ENCODE measurements around the gene EPHA1.
"Not testable (repeated sequence)": the region's sequence is repeated elsewhere in the genome, so short reads cannot be mapped to it uniquely, and the experiment has no call there.

The EPHA1 gene

DNA sequence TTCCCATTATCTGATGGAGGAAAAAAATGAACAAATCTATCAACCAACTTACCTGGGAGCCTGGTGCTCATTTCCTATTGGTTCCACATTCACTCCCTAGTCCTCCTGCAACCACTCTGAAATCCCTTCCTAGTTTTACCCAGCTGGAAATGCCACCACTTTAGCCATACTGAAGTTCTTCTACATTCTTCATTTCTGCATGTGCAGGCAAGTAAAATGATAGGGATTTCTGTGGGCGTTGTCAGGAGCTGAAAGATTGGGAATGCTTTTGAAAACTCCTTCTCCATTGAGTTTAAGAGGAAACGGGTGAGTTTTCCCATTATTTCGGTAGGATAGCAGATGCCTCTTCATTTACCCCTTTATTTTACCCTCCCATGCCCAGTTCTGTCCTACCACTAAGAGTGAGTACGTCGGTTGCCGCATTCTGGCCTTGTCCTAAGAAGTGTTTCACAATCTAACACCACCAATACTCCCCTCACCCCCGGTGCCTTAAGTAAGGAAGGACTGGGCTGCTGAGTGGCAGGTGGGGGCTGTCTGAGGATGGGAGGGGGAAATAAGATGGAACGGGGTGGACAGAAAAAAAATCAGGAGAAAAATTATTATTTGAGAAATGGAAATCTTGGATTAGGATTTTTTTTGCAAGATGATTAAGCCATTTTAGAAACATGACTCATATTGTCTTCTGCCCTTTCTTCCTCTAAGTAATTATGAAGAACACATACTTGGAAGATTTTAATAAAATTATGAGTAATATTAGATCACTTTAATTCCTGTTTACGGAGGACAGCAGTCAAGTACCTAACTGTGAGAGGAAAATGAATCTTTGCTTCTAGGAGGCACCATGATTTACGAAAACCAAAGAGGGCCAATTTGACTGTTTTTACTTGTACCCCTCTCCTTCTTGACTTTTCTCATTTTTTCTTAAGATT, 21.4 kb upstream of the EPHA1 start:
- DNase-seq (ENCODE audit: low read depth), result no peak

DNA sequence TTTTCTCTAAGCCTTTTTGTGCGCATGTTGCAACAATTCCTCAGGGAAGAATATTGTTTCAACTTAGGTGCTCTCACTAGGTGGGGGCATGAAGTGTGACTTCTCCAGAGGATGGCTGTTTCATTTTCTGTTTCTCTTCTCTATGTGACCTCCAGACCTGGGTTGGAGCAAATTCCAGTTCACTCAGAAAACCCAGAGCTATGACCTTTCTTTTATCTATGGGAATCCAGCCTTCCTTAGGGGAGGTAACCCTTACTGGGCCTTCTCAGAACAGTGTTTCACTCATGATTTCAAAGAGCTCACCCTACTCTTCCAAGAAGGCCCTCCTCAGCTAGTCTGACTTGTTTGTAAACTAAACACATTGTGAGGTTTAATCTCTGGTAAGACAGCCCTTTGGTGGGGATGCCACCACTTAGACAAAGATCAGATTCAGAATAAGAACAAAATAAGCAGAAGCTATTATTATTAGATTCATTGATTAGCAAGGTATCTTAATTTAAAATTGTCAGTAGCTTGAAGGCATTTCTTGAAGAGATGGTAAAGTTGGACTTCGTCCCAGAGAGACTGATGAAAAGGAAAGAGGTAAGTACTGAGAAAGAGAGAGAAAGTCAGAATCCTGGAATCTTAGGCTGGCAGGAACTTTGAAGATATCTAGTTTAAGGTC, 18.0 kb upstream of the EPHA1 start:
- DNase-seq (ENCODE audit: low read depth), result no peak

DNA sequence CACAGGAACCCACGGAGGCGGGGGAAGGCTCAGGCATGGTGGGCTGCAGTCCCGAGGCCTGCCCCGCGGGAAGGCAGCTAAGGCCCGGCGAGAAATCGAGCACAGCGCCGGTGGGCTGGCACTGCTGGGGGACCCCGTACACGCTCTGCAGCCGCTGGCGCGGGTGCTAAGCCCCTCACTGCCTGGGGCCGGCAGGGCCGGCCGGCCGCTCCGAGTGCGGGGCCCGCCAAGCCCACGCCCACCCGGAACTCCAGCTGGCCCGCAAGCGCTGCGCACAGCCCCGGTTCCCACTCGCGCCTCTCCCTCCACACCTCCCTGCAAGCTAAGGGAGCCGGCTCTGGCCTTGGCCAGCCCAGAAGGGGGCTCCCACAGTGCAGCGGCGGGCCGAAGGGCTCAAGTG, 15.8 kb upstream of the EPHA1 start:
- not testable (repeated sequence) for DNase-seq (ENCODE audit: low read depth)

DNA sequence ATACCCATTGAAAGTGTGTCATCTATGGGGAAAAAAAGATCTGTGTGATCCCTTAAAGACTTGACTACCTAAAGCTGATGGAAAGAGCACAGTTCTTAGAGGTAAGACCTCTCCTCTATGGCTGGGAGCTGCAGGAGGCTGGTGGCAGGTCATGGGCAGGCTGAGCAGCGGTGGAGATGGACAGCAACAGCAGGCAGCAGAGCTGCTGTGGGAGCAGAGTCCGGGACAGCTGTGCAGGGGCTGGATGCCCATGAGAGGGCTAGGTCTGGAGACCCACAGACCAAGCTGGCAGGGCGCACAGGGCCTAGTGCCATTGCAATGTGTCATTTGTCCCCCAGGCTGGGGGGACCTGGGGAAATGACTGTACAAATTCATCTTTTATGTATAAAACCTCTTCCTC, 13.4 kb upstream of the EPHA1 start:
- no peak for DNase-seq (ENCODE audit: low read depth)

DNA sequence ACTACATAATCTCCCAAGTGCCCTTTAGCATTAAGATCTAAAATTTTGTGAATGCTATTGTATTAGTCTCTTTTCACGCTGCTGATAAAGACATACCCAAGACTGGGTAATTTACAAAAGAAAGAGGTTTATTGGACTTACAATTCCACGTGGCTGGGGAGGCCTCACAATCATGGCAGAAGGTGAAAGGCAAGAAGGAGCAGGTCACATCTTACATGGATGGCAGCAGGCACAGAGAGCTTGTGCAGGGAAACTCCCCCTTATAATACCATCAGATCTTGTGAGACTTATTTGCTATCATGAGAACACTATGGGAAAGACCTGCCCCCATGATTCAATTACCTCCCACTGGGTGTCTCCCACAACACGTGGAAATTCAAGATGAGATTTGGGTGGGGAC, 12.0 kb upstream of the EPHA1 start:
- DNase-seq (ENCODE audit: low read depth), result not testable (repeated sequence)

DNA sequence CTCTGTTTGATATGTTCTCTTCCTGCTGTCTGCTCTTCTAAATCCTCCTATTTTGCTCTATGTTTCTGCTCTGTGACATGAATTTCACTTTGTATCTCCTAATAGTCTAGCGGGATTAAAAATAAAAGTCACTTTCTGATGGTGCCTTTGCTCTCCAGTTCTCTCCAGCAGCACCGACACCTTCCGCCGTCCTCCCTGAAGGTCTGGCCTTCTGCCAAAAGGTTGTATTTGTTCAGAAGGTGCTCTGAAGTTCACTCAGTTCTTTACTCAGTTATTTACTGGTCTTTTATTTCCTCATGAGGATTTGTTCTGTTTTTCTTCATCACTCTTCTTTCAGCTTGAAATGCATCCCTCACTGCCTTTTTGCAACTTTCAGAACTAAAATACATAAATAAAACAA, 11.2 kb upstream of the EPHA1 start:
- DNase-seq (ENCODE audit: low read depth), result no peak

DNA sequence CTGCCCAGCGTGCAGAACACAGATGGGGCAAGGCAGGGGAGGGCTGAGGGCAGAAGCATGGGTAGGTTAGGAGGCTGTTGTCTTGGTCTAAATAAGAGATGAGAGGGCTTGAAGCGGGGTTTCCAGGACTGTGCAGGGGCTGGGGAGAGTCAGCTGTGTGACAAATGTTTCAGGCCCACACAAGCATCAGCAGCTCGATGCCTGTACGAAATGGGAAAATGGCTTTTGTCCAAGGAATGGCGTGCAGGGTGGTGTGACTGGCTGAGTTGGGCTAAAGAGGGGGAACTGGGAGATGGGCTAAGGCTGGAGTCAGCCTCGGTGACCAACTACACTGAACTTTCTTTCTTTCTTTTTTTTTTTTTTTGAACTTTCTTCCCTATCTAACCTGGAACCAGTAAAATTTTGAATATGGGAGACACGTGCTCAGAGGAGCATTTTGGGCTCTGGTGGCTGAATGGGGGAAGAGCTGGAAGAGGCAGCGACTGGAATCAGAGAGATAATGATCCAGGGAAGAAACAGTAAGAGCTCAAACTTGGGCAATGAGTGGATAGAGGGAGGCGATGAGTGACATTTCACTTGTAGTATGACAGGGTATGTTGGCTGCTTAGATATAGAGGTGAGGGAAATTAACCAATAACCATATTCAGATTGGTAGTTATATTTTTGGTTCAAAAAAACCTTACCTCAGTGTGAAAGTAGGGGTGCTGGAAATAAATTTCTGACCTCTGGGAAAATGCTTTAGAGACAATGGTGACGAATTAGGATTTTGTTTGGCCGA, 10.2 kb upstream of the EPHA1 start:
- DNase-seq (ENCODE audit: low read depth), result no peak

DNA sequence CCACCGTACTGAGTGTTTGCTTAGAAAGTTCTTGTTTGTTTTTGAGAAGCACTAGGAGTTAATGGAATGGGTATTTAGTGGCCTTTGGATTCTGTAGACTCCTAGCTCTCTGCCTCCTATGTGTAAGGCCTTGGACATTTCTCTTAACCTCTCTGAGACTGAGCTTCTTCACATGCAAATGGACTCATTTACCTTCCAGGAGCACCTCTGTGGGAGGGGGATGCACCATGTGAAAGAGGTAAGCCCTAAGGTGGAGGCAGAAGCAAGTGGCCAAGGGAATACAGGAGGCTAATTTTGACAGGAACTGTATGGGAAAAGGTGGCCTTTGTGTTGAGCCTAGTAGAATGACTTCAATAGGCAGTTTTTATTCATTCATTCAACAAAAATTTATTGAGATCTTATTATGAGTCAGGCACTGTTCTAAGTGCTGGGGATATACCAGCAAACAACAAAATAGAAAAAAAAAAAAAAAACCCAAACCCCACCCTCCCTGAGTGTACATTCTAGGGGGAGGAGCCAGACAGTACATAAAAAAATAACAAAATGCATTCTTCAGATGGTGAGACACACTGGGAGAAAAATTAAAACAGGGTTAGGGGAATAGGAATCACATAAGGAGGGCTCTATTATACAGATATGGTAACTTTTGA, 9.2 kb upstream of the EPHA1 start:
- DNase-seq (ENCODE audit: low read depth), result no peak

DNA sequence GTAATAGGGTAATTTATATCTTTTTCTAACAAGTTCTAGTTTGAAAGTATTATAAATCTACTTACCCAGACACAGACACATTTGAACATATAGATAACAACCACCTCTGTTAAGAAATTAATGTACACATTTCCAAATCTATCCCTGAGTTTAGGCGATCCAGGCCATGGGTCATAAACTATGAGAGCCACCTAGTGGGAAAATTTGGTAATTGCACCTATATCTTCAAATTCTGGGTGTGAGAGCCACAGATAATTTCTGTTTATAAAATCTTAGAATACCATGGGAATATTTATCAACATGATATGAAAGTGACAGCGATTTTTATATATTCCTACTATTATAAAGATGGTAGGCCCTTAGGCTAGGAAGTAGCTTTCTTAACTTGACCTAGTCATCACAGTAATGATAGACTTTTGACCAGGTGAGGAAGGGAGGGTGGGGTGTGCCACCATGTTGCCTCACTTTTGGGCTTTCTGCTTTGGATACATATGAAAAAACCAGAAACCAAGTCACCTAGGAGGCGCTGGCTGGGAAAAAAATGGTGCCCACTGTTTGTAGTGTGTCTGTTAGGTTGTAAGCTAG, 8.0 kb upstream of the EPHA1 start:
- DNase-seq (ENCODE audit: low read depth), result no peak

DNA sequence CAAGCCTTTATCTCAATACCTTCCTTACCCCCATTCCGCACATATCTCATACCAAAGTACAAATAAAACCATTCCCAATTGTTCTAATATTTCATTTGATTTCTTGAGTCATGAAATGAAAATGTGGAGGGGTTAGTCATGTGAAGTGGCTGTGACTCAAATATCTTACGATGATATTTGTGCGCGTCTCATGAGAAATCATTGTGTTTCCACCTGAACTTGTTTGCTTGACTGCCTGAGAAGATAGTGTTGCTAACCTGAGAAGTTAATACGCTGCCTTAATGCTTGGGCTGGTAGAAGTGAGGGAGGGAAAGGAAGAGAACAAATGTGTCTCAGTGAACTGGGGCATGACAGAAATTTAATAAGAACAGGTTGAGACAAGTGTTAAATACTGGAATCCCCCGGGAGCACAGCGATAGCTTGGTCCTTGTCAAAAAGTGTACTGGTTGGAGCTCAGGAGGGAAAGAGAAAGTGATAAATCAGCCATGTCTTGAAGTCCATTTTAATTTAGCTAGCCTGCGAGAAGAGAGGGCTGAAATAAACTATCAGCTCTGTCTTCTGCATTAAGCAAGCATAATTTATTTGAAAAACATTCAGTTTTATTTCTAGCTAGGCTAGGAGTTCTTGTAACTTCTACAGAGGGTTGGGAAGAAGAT, 7.2 kb upstream of the EPHA1 start:
- no peak for DNase-seq (ENCODE audit: low read depth)

DNA sequence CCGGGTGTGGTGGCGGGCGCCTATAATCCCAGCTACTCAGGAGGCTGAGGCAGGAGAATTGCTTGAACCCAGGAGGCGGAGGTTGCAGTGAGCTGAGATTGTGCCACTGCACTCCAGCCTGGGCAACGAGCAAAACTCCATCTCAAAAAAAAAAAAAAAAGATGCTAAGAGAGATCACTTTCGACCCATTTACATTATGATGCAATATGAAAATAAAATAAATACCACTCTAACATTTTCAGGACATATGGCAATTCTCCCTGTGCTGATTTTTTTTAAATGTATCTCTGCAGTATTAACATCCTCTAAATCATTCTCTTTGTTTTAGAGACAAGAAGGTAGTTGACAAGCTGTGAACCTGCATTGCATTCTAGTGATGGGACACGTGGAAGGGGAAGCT, 6.6 kb upstream of the EPHA1 start:
- DNase-seq (ENCODE audit: low read depth), result not testable (repeated sequence)

DNA sequence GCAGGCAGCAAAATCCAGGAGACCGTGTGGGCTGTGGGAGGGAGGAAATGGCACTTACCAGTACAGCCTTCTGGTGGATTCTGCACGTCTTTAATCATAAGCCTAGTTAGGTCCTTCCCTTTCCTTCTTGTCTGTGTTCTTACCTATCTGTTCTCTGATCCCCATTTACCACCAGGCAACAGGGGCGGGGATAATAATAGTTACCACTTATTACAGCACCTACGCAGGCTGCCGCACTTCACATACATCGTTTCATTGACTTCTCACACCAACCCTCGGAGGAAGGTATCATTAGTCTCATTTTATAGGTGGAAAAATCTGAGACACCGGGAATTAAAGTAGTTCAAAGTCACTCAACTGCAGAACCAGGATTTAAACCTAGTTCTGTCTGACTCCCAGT, 4.5 kb upstream of the EPHA1 start:
- no peak for DNase-seq (ENCODE audit: low read depth)

DNA sequence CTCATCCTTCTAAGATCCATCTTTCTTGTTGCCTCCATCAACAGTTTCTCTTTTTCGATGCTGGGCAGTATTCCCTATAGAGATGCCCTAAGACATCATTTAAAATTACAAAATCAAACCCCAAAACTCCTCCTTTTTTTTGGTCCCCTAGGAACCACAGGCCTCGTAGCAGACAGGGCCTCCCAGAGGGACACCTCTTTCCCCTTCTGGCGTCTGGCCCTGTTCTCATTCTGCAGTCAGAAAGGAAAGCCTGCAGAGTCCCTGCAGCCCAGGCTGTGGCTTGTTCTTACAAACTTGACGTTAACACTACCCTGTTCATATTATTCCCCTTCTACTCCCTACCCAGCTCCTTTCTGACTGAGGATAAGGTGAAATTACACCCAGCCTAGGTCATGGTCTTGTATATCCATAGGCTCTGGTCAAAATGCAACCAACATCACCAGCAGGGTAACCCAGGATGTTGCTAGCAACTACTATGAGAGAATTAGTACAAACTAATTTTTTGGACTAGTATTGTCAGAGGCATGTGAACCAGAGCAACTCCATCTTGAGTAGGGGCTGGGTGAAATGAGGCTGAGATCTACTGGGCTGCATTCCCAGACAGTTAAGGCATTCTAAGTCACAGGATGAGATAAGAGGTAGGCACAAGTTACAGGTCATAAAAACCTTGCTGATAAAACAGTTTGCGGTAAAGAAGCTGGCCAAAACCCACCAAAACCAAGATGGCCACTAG, 3.5 kb upstream of the EPHA1 start:
- no peak for DNase-seq (ENCODE audit: low read depth)

DNA sequence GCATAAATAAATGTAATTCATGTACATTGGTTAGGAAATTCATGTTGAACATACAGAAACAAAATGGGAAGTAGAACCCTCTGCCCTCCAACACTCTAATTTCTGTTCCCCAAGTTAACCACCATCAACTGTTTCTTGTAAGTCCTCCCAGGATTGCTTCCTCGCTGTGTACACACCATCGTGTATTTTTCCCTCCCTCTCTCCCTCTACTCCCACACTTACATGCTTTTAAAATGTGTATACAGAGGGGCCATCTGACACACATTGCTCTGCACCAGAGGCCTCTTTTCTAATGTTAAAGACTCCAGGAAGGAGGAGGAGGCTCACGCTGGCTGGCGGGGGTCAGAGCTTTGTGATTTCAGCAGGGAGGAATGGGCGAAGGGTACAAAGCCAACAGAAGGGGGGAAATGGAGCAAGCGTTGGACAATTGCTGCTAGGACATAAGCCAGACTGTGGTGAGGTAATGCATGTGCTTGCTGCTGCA, 1.9 kb upstream of the EPHA1 start:
- no peak for DNase-seq (ENCODE audit: low read depth)

DNA sequence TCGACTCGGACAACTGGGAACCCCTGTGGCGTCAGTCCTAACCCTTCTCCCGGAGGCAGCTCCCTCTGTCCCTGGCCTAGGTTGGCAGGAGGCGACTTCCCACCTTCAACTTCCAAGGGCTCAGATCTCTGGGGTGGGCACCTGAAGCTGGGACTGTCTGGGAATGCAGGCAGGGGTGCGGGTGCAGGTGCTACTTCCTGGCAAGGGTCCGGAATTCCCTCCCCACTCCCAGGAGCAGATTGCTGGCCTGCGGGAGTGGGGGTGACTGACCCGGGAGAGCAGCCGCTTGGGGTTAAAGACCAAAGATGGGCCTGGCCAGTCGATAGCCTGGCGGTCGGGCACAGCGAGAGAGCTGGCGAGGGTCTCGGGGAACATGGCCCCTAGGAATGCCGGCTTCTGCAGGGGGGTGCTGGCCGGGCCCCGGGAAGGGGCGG, 387 bp downstream of the EPHA1 start:
- DNase-seq (ENCODE audit: low read depth), result no peak

DNA sequence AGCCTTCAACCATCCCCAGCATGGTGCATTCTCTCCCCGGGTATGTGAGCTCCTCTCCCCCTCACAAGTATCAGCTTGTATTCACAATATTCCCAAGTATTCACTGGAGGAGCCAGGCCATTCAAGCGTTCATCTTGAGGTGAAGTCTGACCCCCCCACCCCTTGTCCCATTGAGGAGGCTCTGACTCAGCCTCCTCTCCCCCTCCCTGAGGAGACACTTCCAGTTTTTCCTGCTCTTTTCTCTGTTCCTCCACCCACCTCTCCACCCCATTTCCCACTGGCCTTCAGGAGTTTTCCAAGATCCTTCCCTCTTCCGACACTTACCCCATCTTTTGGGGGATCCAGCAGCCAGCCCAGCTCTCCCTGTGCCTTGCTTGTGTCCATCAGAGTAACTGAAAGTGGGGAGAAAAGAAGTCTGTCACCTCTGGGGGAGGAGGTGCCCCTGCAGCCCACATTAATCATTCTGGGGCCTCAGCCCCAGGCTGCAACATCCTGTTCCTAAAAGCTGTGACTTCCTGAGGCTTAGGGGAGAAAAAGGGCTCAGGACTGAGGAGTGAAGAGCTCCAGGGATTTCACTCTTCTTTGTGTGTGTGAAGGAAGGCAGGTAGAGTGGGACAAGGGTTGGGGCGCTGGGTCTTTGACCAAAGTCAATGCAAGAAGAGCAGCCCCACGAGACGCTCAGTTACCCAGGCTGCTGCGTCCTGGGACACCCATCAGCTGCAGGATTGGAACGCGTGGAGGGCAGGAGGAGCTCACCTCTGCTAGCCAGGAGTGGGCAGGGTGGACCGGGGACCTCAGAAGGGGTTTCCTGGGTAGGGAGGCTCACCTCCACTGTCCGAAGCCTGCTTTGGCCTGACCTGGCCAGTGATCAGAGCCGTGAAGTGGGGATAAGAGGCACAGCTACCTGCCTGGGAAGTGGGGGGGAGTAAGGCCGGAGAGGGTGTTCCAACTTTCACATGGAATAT, 1.1 kb downstream of the EPHA1 start:
- no peak for DNase-seq (ENCODE audit: low read depth)

DNA sequence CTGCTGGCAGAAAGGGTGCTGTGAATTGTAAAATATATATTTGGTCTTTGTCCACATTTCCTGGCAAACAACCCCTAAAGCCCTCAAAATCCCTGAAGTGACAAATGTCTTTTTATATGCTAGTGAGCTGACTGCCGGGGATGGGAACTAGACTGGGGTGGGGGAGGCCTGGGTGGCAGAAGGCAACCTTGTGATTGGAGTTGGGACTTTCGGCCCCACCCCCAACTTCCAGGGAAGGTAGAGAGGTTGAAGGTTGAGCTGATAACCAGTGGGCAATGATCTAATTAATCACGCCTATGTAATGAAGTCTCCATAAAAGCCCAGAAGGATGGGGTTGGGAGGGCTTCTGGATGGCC, 2.7 kb downstream of the EPHA1 start:
- DNase-seq (ENCODE audit: low read depth), result no peak

DNA sequence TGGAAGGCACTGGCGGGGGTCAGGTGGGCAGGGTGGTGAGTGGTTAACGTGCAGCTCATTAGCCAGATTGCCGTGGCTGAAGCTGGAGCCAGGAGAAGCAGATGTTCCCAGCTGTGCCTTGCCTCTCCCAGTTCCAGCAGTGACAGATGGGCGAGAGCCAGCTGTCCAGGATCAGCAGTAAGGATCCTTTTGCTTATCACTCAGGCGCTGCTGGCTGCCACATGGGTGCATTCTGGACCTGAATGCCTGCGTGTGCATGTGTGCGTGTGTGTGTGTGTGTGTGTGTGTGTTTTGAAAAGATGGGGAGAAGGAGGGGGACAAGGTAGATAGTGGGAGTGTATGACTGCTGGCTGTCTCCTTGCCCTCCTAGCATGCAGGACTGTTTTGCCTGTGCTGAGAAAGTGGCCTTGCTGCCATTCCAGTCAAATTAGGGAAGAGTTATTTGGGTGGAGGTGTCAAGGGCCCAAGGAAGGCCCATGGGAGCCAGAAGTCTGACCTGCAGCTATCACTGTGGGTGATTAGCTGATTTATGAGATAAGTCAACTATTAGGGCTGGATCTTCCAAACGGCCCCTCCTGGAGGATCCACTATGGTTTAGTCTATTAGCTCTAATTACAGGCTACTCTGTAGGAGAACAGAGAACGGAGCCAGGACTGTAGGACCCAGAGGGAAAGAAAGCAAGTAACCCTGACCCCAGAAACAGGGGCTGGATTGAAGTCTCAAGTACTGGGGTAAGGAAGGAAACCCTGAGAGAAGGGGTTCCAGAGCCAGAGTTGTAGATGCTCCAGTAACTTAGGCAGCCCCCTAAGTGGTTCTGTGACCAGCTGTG, 3.3 kb downstream of the EPHA1 start:
- DNase-seq (ENCODE audit: low read depth), result no peak
